Ishikawa (cell line): ENCODE measurements around the gene ADSL.
A peak's percentile ranks its signal among the peaks of the same experiment; 100 is the strongest.

ENCODE experiments used
- CEBPB ChIP-seq: IDR thresholded peaks from 2 replicates; pipeline ENCODE4 v1.6.1; 2012
- CREB1 ChIP-seq: IDR thresholded peaks from 2 replicates; pipeline ENCODE4 v1.6.1; 2012; ENCODE audit warnings: low read depth
- EP300 ChIP-seq: IDR thresholded peaks from 2 replicates; pipeline ENCODE4 v1.6.1; 2012; ENCODE audit warnings: borderline replicate concordance
- FOXM1 ChIP-seq: IDR thresholded peaks from 2 replicates; pipeline ENCODE4 v1.6.1; 2012; ENCODE audit warnings: low read depth, borderline replicate concordance
- MAX ChIP-seq: IDR thresholded peaks from 2 replicates; pipeline ENCODE4 v1.6.1; 2012
- RAD21 ChIP-seq: IDR thresholded peaks from 2 replicates; pipeline ENCODE4 v1.6.1; 2012; ENCODE audit warnings: low read depth
- TAF1 ChIP-seq: IDR thresholded peaks from 2 replicates; pipeline ENCODE4 v1.6.1; 2012; ENCODE audit warnings: low read depth, mild to moderate bottlenecking
- ZBTB7A ChIP-seq: IDR thresholded peaks from 2 replicates; pipeline ENCODE4 v1.6.1; 2012; ENCODE audit warnings: low read depth
- TF ChIP-seq, protein P1 (sequence below): IDR thresholded peaks from 2 replicates; pipeline ENCODE4 v1.6.1; 2012; ENCODE audit warnings: low read depth, mild to moderate bottlenecking
- TF ChIP-seq, protein P2 (sequence below): IDR thresholded peaks from 2 replicates; pipeline ENCODE4 v1.6.1; 2012

GRCh38 chr22:40348025-40348658, 1.8 kb downstream of the ADSL start:
- TF ChIP-seq MAX (no peak), TAF1 (no peak), EP300 (no peak), ZBTB7A (no peak), RAD21 (peak; percentile 63), FOXM1 (no peak), CEBPB (no peak), CREB1 (no peak)
- TF ChIP-seq, protein P1, sequence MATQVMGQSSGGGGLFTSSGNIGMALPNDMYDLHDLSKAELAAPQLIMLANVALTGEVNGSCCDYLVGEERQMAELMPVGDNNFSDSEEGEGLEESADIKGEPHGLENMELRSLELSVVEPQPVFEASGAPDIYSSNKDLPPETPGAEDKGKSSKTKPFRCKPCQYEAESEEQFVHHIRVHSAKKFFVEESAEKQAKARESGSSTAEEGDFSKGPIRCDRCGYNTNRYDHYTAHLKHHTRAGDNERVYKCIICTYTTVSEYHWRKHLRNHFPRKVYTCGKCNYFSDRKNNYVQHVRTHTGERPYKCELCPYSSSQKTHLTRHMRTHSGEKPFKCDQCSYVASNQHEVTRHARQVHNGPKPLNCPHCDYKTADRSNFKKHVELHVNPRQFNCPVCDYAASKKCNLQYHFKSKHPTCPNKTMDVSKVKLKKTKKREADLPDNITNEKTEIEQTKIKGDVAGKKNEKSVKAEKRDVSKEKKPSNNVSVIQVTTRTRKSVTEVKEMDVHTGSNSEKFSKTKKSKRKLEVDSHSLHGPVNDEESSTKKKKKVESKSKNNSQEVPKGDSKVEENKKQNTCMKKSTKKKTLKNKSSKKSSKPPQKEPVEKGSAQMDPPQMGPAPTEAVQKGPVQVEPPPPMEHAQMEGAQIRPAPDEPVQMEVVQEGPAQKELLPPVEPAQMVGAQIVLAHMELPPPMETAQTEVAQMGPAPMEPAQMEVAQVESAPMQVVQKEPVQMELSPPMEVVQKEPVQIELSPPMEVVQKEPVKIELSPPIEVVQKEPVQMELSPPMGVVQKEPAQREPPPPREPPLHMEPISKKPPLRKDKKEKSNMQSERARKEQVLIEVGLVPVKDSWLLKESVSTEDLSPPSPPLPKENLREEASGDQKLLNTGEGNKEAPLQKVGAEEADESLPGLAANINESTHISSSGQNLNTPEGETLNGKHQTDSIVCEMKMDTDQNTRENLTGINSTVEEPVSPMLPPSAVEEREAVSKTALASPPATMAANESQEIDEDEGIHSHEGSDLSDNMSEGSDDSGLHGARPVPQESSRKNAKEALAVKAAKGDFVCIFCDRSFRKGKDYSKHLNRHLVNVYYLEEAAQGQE = no peak
- TF ChIP-seq, protein P2, sequence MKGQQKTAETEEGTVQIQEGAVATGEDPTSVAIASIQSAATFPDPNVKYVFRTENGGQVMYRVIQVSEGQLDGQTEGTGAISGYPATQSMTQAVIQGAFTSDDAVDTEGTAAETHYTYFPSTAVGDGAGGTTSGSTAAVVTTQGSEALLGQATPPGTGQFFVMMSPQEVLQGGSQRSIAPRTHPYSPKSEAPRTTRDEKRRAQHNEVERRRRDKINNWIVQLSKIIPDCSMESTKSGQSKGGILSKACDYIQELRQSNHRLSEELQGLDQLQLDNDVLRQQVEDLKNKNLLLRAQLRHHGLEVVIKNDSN = no peak
